Measurements from ENCODE around the gene E2F2.

Gene E2F2

DNA sequence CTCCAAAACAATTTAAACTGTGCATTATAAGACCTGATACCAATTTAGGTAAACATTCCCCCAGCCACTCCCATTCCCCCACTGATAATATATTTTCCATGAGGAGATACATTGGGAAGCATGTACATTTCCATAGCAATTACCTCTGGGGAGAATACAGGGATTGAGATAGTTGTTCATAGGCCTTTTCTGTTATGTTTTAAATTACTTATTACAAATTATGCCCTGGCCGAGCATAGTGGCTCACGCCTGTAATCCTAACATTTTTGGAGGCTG lies 51.4 kb downstream of the E2F2 start:
- TF ChIP-seq, protein P1, sequence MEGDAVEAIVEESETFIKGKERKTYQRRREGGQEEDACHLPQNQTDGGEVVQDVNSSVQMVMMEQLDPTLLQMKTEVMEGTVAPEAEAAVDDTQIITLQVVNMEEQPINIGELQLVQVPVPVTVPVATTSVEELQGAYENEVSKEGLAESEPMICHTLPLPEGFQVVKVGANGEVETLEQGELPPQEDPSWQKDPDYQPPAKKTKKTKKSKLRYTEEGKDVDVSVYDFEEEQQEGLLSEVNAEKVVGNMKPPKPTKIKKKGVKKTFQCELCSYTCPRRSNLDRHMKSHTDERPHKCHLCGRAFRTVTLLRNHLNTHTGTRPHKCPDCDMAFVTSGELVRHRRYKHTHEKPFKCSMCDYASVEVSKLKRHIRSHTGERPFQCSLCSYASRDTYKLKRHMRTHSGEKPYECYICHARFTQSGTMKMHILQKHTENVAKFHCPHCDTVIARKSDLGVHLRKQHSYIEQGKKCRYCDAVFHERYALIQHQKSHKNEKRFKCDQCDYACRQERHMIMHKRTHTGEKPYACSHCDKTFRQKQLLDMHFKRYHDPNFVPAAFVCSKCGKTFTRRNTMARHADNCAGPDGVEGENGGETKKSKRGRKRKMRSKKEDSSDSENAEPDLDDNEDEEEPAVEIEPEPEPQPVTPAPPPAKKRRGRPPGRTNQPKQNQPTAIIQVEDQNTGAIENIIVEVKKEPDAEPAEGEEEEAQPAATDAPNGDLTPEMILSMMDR (IDR thresholded peaks at IDR 0.05; ENCODE audit: control insufficient read depth, extremely low read depth, insufficient read depth) = no peak
- DNase-seq (ENCODE audit: low read depth) = no peak
- H3K4me3 ChIP-seq (ENCODE audit: low read depth, low read length) = no peak overlapping the region

DNA sequence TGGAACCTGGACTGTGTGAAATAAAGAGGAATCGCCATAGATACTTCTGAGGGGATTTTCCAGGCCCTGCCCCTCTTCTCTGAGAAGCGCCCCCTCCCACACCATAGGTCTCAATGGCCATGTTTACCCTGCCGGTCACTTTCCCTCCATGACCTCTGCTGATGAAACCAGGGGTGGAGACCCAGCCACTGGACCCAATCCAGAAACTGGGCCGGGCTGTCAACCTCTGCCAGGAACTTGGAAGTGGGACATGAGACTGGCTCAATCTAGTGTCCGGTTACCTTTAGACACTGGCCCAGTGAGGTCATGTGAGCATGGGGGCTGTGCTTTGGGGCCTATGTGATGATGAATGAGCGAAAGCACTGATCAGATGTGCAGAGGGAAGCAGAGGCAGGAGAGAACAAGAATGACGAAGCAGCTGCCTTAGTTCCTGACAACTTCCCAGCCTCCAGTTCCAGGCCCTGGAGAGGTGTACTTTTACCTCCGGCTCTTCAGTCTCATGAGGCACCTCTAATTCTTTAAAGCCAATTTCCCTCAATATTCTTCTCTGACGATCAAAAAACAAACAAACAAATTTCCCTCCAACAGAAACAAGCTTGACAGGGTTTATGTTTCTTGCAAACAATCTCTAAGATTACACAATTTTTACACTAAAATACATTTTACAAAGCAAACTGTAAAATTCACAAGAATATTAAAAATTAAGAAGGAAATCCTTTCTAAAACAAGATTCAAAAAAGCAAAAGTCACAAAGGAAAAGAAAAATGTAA lies 52.0 kb downstream of the E2F2 start:
- DNase-seq (ENCODE audit: low read depth) = peak; percentile 55
- H3K4me3 ChIP-seq (ENCODE audit: low read depth, low read length) = no peak overlapping the region
- TF ChIP-seq, protein P1 (IDR thresholded peaks at IDR 0.05; ENCODE audit: control insufficient read depth, extremely low read depth, insufficient read depth) = no peak

DNA sequence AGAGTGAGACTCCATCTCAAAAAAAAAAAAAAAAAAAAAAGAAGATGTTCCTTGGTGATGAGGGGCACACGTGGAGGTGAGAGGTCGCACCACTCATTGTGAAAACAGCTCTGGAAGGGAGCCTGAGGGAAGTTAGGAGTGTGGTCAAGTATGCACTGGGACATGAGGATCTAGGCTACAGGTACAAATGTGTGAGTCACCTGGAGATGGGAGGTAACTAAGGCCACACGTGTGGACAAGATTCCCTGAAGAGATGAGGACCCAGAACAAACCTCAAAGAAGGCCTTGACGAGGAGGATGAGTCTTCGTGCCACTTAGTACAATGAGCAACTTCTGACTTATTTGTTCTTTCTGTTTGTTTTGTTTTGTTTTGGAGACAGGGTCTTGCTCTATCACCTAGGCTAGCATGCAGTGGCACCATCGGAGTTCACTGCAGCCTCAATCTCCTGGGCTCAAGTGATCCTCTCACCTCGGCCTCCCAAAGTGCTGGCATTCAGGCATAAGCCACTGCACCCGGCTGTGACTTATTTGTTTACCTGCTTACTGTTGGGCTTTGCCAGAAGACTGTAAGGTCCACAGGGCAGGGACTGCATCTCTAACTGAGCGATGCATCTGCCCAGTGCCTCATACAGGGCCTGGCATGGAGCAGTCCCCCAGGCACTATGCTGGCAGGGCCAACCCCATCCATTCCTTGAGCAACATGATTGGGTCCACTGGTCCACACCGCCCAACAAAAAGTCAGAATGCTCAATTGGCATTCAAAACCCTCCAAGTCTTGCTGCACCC lies 53.5 kb downstream of the E2F2 start:
- DNase-seq (ENCODE audit: low read depth) = no peak
- TF ChIP-seq, protein P1 (IDR thresholded peaks at IDR 0.05; ENCODE audit: control insufficient read depth, extremely low read depth, insufficient read depth) = no peak
- no peak overlapping the region for H3K4me3 ChIP-seq (ENCODE audit: low read depth, low read length)

DNA sequence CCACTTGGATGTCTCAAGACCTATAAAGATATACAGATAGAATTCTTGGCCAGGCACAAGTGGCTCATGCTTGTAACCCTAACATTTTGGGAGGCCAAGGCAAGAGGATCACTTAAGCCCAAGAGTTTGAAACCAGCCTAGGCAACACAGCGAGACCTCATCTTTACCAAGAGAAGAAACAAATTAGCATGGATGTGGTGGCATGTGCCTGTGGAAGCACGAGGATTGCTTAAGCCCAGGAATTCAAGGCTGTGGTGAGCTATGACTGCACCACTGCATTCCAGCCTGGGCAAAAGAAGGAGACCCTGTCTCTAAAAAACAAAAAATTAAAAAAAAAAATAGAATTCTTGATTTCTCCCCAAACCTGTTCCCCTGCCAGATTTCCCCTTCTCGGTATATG lies 55.4 kb downstream of the E2F2 start:
- TF ChIP-seq, protein P1 (IDR thresholded peaks at IDR 0.05; ENCODE audit: control insufficient read depth, extremely low read depth, insufficient read depth) = no peak
- no peak for DNase-seq (ENCODE audit: low read depth)
- H3K4me3 ChIP-seq (ENCODE audit: low read depth, low read length) = no peak overlapping the region

DNA sequence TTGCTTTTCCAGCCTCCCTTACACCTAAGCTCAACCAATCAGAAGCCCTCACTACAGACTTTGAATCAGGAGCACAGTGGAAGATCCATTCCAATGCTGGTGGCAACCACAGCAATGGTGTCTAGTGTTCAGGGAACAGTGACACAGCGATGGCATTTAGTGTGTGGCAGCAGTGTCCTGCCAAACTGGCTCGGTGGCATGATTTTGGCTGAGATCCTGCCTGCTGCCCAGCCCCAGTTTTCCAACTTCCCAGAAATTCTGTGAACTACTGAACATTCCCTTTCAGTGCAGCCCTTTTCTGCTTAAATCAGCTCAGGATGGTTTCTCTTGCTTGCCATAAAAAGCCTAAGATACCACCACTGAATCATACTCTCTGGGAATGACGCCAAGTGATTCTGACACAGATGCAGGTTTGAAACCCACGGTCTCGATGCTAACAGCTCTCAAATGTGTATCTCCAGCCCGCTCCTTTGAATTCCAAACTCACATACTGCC lies 55.9 kb downstream of the E2F2 start:
- DNase-seq (ENCODE audit: low read depth) = no peak
- H3K4me3 ChIP-seq (ENCODE audit: low read depth, low read length) = no peak overlapping the region
- TF ChIP-seq, protein P1 (IDR thresholded peaks at IDR 0.05; ENCODE audit: control insufficient read depth, extremely low read depth, insufficient read depth) = no peak

DNA sequence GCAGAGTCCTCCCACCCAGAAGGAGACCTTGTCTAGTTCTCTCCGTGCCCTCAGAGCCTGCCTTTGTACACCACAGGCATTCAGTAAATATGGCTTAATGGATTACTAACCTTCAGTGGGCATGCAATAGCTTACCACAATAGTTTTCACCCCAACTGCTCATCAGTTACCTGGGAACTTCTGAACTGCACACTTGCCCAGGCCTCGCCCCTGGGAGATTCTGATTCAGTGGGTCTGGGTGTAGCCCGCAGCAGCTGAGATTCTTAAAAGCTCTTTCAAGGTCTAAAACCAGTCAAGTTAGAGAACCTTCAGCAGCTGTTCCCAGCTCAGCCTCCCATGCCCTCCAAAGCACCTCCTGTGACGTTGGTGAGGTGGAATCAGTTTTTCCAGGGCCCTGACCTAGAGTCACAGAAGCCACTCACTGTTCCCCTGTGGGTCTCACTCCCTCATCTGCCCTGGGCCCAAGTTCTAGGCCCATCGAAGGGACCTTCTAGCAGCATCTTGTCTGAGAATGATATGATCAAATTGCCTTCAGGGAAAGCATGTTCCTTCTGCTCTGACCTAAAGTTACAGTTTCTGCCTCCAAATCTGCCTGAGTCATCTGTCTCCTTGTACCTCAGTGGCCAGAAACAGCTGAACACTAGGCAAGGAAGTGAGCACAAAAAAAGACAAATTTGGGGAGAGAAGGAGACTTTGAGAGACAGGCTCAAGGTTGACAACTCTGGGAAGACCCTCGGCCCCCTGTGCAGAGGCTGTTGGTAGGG lies 57.8 kb downstream of the E2F2 start:
- H3K4me3 ChIP-seq (ENCODE audit: low read depth, low read length) = no peak overlapping the region
- TF ChIP-seq, protein P1 (IDR thresholded peaks at IDR 0.05; ENCODE audit: control insufficient read depth, extremely low read depth, insufficient read depth) = no peak
- no peak for DNase-seq (ENCODE audit: low read depth)

Data from LNCaP clone FGC (cell line).